ENCODE results near the gene IRAK1.

DNA sequence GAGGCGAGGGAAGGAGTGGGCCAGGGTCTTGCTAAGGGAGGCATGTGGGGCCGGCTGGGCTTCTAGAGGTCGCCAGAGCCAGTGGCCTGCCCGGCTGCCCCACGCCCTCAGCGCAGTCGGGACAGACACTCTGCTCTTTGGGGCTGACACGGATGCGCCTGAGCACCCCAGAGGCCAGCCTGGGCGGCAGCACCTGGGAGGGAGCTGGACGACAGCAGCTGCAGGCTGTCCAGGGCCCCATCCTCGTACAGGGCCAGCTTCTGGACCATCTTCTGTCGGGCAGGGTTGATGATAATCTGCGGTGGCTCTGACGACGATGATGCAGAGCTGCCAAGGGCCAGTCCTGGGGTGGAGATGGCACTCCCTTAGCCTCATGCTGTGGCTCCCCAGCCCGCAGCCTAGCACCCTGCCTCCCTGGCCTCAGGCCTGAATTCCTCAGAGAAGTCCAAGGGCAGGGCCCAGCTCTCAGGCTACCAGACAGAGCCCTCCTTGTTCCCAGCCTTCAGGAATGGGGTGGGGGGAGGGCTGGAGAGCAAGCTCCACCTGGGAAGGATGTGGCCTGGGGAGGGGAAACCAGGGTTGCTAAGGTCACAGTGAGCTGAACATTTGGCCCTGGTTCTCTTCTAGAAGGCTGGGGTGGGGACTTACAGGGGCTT is 7.2 kb downstream of the IRAK1 start:
- TF ChIP-seq CTCF (IDR thresholded peaks at IDR 0.05) (no peak), ZFX (IDR thresholded peaks at IDR 0.05; ENCODE audit: borderline replicate concordance) (no peak)

Data from 22Rv1 (cell line).